Measurements from ENCODE around the gene GLIS1. TPM values are rescaled to one million over a fixed set of nuclear protein-coding genes. Genes with fewer than 3 reads are reported as not detected.

Gene GLIS1
- total and polyA plus RNA-seq, 2 experiments from 2014 or later: 0.26 to 0.31 TPM

DNA sequence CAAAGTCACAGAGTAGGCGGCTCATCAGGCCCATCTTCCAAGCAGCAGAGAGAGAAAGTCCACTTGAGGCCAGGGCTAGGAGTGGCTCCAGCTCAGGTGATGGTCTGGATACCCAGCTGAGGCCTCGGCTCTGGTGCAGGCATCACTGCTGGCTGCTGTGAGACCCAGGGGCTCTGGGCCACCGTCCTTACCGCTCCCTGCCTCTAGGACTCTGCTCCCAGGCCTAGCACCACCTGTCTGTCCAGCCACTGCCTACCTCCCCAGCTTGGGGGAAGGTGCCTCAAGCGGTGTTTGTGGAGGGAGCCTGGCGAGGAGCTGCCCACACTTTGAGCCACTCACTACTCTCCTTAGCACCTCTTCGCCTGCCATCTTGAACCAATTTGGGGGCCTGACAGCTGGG lies 221.9 kb downstream of the GLIS1 start (continued):
- TF ChIP-seq, protein P1, sequence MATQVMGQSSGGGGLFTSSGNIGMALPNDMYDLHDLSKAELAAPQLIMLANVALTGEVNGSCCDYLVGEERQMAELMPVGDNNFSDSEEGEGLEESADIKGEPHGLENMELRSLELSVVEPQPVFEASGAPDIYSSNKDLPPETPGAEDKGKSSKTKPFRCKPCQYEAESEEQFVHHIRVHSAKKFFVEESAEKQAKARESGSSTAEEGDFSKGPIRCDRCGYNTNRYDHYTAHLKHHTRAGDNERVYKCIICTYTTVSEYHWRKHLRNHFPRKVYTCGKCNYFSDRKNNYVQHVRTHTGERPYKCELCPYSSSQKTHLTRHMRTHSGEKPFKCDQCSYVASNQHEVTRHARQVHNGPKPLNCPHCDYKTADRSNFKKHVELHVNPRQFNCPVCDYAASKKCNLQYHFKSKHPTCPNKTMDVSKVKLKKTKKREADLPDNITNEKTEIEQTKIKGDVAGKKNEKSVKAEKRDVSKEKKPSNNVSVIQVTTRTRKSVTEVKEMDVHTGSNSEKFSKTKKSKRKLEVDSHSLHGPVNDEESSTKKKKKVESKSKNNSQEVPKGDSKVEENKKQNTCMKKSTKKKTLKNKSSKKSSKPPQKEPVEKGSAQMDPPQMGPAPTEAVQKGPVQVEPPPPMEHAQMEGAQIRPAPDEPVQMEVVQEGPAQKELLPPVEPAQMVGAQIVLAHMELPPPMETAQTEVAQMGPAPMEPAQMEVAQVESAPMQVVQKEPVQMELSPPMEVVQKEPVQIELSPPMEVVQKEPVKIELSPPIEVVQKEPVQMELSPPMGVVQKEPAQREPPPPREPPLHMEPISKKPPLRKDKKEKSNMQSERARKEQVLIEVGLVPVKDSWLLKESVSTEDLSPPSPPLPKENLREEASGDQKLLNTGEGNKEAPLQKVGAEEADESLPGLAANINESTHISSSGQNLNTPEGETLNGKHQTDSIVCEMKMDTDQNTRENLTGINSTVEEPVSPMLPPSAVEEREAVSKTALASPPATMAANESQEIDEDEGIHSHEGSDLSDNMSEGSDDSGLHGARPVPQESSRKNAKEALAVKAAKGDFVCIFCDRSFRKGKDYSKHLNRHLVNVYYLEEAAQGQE (IDR thresholded peaks at IDR 0.05; ENCODE audit: unreplicated experiment): no peak

DNA sequence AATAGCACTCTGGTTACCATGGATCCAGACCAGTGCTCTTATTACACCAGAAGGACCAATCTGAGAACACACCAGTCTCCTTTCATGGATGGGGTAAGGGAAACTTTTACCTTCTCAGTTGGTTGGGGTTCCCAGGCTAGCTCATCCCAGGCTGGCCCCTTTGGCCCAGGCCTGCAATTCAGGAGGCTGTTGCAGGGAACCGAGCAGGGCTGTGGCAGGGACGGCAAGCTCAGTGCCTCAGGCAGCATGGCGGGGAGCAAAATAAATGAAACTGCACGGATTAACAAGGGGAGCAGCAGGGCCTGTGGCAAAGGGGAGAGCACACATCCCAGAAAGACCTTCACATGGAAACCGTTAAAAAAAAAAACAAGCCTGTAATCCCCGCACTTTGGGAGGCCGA lies 222.8 kb downstream of the GLIS1 start:
- H3K27me3 ChIP-seq (ENCODE audit: insufficient read depth): no peaks in the 10 kb centered on the region
- no peak overlapping the region for H3K4me3 Mint-ChIP-seq
- H2AFZ ChIP-seq: no peak overlapping the region
- no peaks in the 10 kb centered on the region for H3K79me2 ChIP-seq (replicated peaks; ENCODE audit: insufficient read depth)
- no peaks in the 10 kb centered on the region for H3F3A ChIP-seq (replicated peaks; ENCODE audit: low read depth)
- H3K27ac Mint-ChIP-seq: no peak overlapping the region
- H3K27ac ChIP-seq (ENCODE audit: low read depth): no peak overlapping the region
- no peaks in the 10 kb centered on the region for H3K36me3 ChIP-seq (ENCODE audit: insufficient read depth)
- no peaks in the 10 kb centered on the region for H4K20me1 ChIP-seq (replicated peaks; ENCODE audit: insufficient read depth)
- H3K4me1 Mint-ChIP-seq: peaks cover 13% of the 10 kb centered on the region
- no peak overlapping the region for H3K4me3 ChIP-seq
- ATAC-seq: no peak
- H3K4me2 ChIP-seq: no peak overlapping the region
- peaks cover 2% of the 10 kb centered on the region for H3K27me3 Mint-ChIP-seq (ENCODE audit: insufficient read depth, low read depth, poor library complexity)
- H3K36me3 Mint-ChIP-seq (ENCODE audit: low read depth): no peaks in the 10 kb centered on the region
- H3K4me1 ChIP-seq (ENCODE audit: insufficient read depth): no peaks in the 10 kb centered on the region
- no peaks in the 10 kb centered on the region for H3K9me3 Mint-ChIP-seq
- no peak for DNase-seq (ENCODE audit: low spot score)
- no peaks in the 10 kb centered on the region for H3K9me2 ChIP-seq (ENCODE audit: insufficient read depth)
- TF ChIP-seq EZH2phosphoT487 (IDR thresholded peaks at IDR 0.05; ENCODE audit: unreplicated experiment) (no peak), NANOG (IDR thresholded peaks at IDR 0.05; ENCODE audit: borderline replicate concordance) (no peak), POLR2AphosphoS5 (IDR thresholded peaks at IDR 0.05; ENCODE audit: low read depth) (no peak), CREB1 (CRISPR knock-in tag; IDR thresholded peaks at IDR 0.05; ENCODE audit: low read depth) (no peak), JUNB (IDR thresholded peaks at IDR 0.05; ENCODE audit: unreplicated experiment) (no peak), ZNF114 (CRISPR knock-in tag; IDR thresholded peaks at IDR 0.05) (no peak), EZH2 (IDR thresholded peaks at IDR 0.05; ENCODE audit: low read depth, unreplicated experiment) (no peak), ZNF331 (CRISPR knock-in tag; IDR thresholded peaks at IDR 0.05; ENCODE audit: low read depth) (no peak)
- TF ChIP-seq, protein P2, sequence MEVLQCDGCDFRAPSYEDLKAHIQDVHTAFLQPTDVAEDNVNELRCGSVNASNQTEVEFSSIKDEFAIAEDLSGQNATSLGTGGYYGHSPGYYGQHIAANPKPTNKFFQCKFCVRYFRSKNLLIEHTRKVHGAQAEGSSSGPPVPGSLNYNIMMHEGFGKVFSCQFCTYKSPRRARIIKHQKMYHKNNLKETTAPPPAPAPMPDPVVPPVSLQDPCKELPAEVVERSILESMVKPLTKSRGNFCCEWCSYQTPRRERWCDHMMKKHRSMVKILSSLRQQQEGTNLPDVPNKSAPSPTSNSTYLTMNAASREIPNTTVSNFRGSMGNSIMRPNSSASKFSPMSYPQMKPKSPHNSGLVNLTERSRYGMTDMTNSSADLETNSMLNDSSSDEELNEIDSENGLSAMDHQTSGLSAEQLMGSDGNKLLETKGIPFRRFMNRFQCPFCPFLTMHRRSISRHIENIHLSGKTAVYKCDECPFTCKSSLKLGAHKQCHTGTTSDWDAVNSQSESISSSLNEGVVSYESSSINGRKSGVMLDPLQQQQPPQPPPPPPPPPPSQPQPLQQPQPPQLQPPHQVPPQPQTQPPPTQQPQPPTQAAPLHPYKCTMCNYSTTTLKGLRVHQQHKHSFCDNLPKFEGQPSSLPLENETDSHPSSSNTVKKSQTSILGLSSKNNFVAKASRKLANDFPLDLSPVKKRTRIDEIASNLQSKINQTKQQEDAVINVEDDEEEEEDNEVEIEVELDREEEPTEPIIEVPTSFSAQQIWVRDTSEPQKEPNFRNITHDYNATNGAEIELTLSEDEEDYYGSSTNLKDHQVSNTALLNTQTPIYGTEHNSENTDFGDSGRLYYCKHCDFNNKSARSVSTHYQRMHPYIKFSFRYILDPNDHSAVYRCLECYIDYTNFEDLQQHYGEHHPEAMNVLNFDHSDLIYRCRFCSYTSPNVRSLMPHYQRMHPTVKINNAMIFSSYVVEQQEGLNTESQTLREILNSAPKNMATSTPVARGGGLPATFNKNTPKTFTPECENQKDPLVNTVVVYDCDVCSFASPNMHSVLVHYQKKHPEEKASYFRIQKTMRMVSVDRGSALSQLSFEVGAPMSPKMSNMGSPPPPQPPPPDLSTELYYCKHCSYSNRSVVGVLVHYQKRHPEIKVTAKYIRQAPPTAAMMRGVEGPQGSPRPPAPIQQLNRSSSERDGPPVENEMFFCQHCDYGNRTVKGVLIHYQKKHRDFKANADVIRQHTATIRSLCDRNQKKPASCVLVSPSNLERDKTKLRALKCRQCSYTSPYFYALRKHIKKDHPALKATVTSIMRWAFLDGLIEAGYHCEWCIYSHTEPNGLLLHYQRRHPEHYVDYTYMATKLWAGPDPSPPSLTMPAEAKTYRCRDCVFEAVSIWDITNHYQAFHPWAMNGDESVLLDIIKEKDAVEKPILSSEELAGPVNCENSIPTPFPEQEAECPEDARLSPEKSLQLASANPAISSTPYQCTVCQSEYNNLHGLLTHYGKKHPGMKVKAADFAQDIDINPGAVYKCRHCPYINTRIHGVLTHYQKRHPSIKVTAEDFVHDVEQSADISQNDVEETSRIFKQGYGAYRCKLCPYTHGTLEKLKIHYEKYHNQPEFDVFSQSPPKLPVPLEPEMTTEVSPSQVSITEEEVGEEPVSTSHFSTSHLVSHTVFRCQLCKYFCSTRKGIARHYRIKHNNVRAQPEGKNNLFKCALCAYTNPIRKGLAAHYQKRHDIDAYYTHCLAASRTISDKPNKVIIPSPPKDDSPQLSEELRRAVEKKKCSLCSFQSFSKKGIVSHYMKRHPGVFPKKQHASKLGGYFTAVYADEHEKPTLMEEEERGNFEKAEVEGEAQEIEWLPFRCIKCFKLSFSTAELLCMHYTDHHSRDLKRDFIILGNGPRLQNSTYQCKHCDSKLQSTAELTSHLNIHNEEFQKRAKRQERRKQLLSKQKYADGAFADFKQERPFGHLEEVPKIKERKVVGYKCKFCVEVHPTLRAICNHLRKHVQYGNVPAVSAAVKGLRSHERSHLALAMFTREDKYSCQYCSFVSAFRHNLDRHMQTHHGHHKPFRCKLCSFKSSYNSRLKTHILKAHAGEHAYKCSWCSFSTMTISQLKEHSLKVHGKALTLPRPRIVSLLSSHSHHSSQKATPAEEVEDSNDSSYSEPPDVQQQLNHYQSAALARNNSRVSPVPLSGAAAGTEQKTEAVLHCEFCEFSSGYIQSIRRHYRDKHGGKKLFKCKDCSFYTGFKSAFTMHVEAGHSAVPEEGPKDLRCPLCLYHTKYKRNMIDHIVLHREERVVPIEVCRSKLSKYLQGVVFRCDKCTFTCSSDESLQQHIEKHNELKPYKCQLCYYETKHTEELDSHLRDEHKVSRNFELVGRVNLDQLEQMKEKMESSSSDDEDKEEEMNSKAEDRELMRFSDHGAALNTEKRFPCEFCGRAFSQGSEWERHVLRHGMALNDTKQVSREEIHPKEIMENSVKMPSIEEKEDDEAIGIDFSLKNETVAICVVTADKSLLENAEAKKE (CRISPR knock-in tag; IDR thresholded peaks at IDR 0.05): no peak
- TF ChIP-seq, protein P3, sequence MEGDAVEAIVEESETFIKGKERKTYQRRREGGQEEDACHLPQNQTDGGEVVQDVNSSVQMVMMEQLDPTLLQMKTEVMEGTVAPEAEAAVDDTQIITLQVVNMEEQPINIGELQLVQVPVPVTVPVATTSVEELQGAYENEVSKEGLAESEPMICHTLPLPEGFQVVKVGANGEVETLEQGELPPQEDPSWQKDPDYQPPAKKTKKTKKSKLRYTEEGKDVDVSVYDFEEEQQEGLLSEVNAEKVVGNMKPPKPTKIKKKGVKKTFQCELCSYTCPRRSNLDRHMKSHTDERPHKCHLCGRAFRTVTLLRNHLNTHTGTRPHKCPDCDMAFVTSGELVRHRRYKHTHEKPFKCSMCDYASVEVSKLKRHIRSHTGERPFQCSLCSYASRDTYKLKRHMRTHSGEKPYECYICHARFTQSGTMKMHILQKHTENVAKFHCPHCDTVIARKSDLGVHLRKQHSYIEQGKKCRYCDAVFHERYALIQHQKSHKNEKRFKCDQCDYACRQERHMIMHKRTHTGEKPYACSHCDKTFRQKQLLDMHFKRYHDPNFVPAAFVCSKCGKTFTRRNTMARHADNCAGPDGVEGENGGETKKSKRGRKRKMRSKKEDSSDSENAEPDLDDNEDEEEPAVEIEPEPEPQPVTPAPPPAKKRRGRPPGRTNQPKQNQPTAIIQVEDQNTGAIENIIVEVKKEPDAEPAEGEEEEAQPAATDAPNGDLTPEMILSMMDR (conservative IDR thresholded peaks at IDR 0.05; ENCODE audit: low read depth in 2 of 2): no peak
- TF ChIP-seq, protein P4, sequence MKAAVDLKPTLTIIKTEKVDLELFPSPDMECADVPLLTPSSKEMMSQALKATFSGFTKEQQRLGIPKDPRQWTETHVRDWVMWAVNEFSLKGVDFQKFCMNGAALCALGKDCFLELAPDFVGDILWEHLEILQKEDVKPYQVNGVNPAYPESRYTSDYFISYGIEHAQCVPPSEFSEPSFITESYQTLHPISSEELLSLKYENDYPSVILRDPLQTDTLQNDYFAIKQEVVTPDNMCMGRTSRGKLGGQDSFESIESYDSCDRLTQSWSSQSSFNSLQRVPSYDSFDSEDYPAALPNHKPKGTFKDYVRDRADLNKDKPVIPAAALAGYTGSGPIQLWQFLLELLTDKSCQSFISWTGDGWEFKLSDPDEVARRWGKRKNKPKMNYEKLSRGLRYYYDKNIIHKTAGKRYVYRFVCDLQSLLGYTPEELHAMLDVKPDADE (IDR thresholded peaks at IDR 0.05): no peak

Data from GM23338 (cell line).